ENCODE data around the gene PRKAG1.
A peak's percentile ranks its signal among the peaks of the same experiment; 100 is the strongest.
"Not testable (repeated sequence)": the region's sequence is repeated elsewhere in the genome, so short reads cannot be mapped to it uniquely, and the experiment has no call there.

PRKAG1 gene

GRCh38 chr12:49018261-49019119 lies at the start of gene PRKAG1:
Gene PRKAG1 (minus strand): TSS chr12:49018776. CDS start chr12:49018740, 36 bp downstream.
- peak within 1 kb of the TSS; percentile 100 for H3K4me3 ChIP-seq
- H3K36me3 ChIP-seq (ENCODE audit: insufficient read depth, low read length): peaks cover 21% of the 10 kb centered on the region; the same call in 1 of the 2 replicates
- peak within 1 kb of the TSS; percentile 94 for H3K9ac ChIP-seq (ENCODE audit: insufficient read length)
- peak; percentile 72 for DNase-seq (ENCODE audit: low read depth, low spot score)
- H3K27ac ChIP-seq: peak within 1 kb of the TSS; percentile 97
- TF ChIP-seq EZH2 (IDR thresholded peaks at IDR 0.05) (no peak), FOXP2 (optimal IDR thresholded peaks at IDR 0.05; ENCODE audit: control extremely low read depth, extremely low read length, insufficient read depth) (peak; percentile 43), POLR2AphosphoS5 (IDR thresholded peaks at IDR 0.05; ENCODE audit: borderline replicate concordance, low read depth, low read length) (peak; percentile 97)
- H3K9me3 ChIP-seq (ENCODE audit: low read depth, low read length): no peaks in the 10 kb centered on the region

- H3K9ac ChIP-seq (ENCODE audit: insufficient read length): no peak overlapping the region
- H3K27ac ChIP-seq: no peak overlapping the region
- no peak for DNase-seq (ENCODE audit: low read depth, low spot score)
- no peak for TF ChIP-seq FOXP2 (optimal IDR thresholded peaks at IDR 0.05; ENCODE audit: control extremely low read depth, extremely low read length, insufficient read depth)
- TF ChIP-seq POLR2AphosphoS5 (IDR thresholded peaks at IDR 0.05; ENCODE audit: borderline replicate concordance, low read depth, low read length): no peak
- TF ChIP-seq EZH2 (IDR thresholded peaks at IDR 0.05): no peak
- no peak overlapping the region for H3K4me3 ChIP-seq
- H3K9me3 ChIP-seq (ENCODE audit: low read depth, low read length): no peaks in the 10 kb centered on the region
- no peaks in the 10 kb centered on the region for H3K36me3 ChIP-seq (ENCODE audit: insufficient read depth, low read length)
Observed at GRCh38 chr12:49066120-49066519, 47.5 kb upstream of the PRKAG1 start.

- no peak overlapping the region for H3K4me3 ChIP-seq
- TF ChIP-seq FOXP2 (optimal IDR thresholded peaks at IDR 0.05; ENCODE audit: control extremely low read depth, extremely low read length, insufficient read depth): no peak
- no peak for TF ChIP-seq EZH2 (IDR thresholded peaks at IDR 0.05)
- no peak for TF ChIP-seq POLR2AphosphoS5 (IDR thresholded peaks at IDR 0.05; ENCODE audit: borderline replicate concordance, low read depth, low read length)
- H3K27ac ChIP-seq: no peak overlapping the region
- DNase-seq (ENCODE audit: low read depth, low spot score): no peak
- H3K9ac ChIP-seq (ENCODE audit: insufficient read length): no peak overlapping the region
- no peaks in the 10 kb centered on the region for H3K36me3 ChIP-seq (ENCODE audit: insufficient read depth, low read length)
- H3K9me3 ChIP-seq (ENCODE audit: low read depth, low read length): no peaks in the 10 kb centered on the region
Observed at GRCh38 chr12:49064767-49065152, 46.2 kb upstream of the PRKAG1 start.

GRCh38 chr12:49061916-49062315 lies 43.3 kb upstream of the PRKAG1 start:
- not testable (repeated sequence) for H3K4me3 ChIP-seq; DNase-seq (ENCODE audit: low read depth, low spot score); H3K36me3 ChIP-seq (ENCODE audit: insufficient read depth, low read length); H3K9me3 ChIP-seq (ENCODE audit: low read depth, low read length); H3K27ac ChIP-seq
- peak overlapping the region; percentile 98 for H3K9ac ChIP-seq (ENCODE audit: insufficient read length)

GRCh38 chr12:49061157-49061650 lies 42.6 kb upstream of the PRKAG1 start:
- peak overlapping the region; percentile 95 for H3K4me3 ChIP-seq
- DNase-seq (ENCODE audit: low read depth, low spot score): no peak
- no peak for TF ChIP-seq FOXP2 (optimal IDR thresholded peaks at IDR 0.05; ENCODE audit: control extremely low read depth, extremely low read length, insufficient read depth)
- no peak for TF ChIP-seq POLR2AphosphoS5 (IDR thresholded peaks at IDR 0.05; ENCODE audit: borderline replicate concordance, low read depth, low read length)
- TF ChIP-seq EZH2 (IDR thresholded peaks at IDR 0.05): no peak
- peak overlapping the region; percentile 98 for H3K9ac ChIP-seq (ENCODE audit: insufficient read length)
- H3K36me3 ChIP-seq (ENCODE audit: insufficient read depth, low read length): no peaks in the 10 kb centered on the region
- H3K27ac ChIP-seq: peak overlapping the region; percentile 97
- no peaks in the 10 kb centered on the region for H3K9me3 ChIP-seq (ENCODE audit: low read depth, low read length)

GRCh38 chr12:49060237-49061156 lies 41.9 kb upstream of the PRKAG1 start, which contains the start of gene KMT2D:
Gene KMT2D (minus strand): TSS chr12:49060794. CDS start chr12:49055324, 5,470 bp downstream.
- Histone ChIP-seq H3K36me3 (ENCODE audit: insufficient read depth, low read length) (peaks cover 3% of the 10 kb centered on the region; the same call in 1 of the 2 replicates), H3K9me3 (ENCODE audit: low read depth, low read length) (no peaks in the 10 kb centered on the region), H3K9ac (ENCODE audit: insufficient read length) (peak within 1 kb of the TSS; percentile 98), H3K27ac (peak within 1 kb of the TSS; percentile 97), H3K4me3 (peak within 1 kb of the TSS; percentile 95)
- TF ChIP-seq EZH2 (IDR thresholded peaks at IDR 0.05) (no peak), POLR2AphosphoS5 (IDR thresholded peaks at IDR 0.05; ENCODE audit: borderline replicate concordance, low read depth, low read length) (peak; percentile 83)
- peak; percentile 78 for DNase-seq (ENCODE audit: low read depth, low spot score)

GRCh38 chr12:49059299-49060171 lies 41.0 kb upstream of the PRKAG1 start:
- no peaks in the 10 kb centered on the region for H3K9me3 ChIP-seq (ENCODE audit: low read depth, low read length)
- H3K4me3 ChIP-seq: peak overlapping the region; percentile 95
- peak overlapping the region; percentile 98 for H3K9ac ChIP-seq (ENCODE audit: insufficient read length)
- H3K27ac ChIP-seq: peak overlapping the region; percentile 97
- TF ChIP-seq FOXP2 (optimal IDR thresholded peaks at IDR 0.05; ENCODE audit: control extremely low read depth, extremely low read length, insufficient read depth) (no peak), EZH2 (IDR thresholded peaks at IDR 0.05) (no peak), POLR2AphosphoS5 (IDR thresholded peaks at IDR 0.05; ENCODE audit: borderline replicate concordance, low read depth, low read length) (no peak)
- no peak for DNase-seq (ENCODE audit: low read depth, low spot score)
- peaks cover 13% of the 10 kb centered on the region for H3K36me3 ChIP-seq (ENCODE audit: insufficient read depth, low read length)
